ENCODE measurements around the gene DCP1B. TPM values are rescaled to one million over a fixed set of nuclear protein-coding genes. Genes with fewer than 3 reads are reported as not detected.

The DCP1B gene
- polyA plus RNA-seq, 2 of the 4 experiments (the other 2 are of a cell fraction) = 7.7 to 19.2 TPM

DNA sequence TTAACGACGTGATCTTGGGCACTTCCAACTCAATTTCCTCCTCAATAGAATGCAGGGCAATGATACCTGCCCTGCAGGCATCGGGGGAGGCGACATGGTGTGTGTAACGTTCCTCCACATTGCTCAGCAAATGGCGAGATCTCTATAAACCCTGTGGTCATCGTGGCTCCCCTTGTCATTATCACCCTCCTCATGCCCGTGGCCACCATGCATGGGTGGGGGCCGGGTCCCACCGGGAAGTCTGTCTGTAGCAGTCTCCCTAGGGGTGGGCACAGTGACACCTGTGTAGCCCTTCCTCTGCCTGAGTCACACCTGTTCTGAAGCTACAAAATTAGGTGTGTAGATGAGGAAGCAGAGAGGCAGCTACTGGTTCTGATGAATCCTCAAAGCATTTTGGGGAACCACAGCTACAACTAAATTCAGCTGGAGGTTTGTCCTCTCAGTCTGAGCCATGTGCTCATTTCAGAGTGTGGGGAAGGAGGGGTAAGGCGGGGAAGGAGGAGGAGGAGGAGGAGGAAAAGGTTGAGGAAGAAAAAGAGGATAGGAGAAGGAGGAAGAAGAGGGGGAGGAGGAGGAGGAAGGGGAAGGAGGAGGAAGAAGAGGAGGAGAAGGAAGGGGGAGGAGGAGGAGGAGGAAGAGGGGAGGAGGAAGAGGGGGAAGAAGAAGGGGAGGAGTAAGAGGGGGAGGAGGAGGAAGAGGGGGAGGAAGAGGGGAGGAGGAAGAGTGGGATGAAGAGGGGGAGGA, 74.8 kb downstream of the DCP1B start (continued):
- TF ChIP-seq, protein P1, sequence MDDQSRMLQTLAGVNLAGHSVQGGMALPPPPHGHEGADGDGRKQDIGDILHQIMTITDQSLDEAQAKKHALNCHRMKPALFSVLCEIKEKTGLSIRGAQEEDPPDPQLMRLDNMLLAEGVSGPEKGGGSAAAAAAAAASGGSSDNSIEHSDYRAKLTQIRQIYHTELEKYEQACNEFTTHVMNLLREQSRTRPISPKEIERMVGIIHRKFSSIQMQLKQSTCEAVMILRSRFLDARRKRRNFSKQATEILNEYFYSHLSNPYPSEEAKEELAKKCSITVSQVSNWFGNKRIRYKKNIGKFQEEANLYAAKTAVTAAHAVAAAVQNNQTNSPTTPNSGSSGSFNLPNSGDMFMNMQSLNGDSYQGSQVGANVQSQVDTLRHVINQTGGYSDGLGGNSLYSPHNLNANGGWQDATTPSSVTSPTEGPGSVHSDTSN (IDR thresholded peaks at IDR 0.05) = no peak
- TF ChIP-seq KDM5A (IDR thresholded peaks at IDR 0.05) = no peak
- TF ChIP-seq RARB (CRISPR knock-in tag; IDR thresholded peaks at IDR 0.05) = no peak
- TF ChIP-seq NPAS2 (CRISPR knock-in tag; IDR thresholded peaks at IDR 0.05; ENCODE audit: borderline replicate concordance) = no peak
- no peak for TF ChIP-seq JUNB (IDR thresholded peaks at IDR 0.05)
- no peak for TF ChIP-seq HEYL (CRISPR knock-in tag; IDR thresholded peaks at IDR 0.05)
- no peak for TF ChIP-seq MAFK (IDR thresholded peaks at IDR 0.05; ENCODE audit: partially characterized antibody)
- TF ChIP-seq ZNF302 (CRISPR knock-in tag; IDR thresholded peaks at IDR 0.05) = no peak

DNA sequence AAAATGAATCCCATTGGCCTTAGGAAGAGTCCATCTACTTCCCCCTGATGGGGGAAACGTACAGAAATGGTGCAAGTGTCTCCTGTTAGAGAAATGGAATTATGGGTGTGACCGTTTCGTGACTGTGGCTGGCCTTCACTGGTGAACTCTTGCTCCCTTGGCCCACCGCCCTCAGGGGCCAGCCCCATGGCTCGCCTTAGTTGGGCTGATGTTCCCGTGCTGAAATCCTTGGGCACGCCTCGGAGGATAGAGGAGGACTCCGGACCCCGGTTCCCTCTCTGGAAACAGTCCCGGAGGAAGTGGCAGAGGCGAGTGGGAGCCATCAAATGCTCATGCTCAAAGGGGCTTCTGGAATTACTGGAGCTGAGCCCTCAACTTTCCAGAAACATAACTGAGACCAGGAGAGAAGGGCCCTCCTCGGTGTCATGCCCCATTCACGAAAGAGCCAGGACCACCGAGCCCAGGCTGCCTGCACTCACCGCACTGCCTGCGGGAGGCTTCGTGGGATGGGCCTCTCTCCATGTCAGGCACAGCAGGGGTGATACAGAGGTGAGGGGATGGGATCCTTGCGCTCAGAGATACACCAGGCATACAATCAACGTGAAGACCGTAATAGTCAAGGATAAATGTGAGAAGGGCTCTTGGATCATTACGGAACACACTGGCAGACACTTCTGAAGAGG, 75.7 kb downstream of the DCP1B start:
- Histone ChIP-seq H3K4me2 (no peak overlapping the region), H3K9me3 (no peaks in the 10 kb centered on the region), H3K4me3 (no peak overlapping the region), H3K4me1 (no peaks in the 10 kb centered on the region), H3K27ac (no peak overlapping the region)
- FAIRE-seq = no peak
- DNase-seq (ENCODE audit: low read depth in 1 of 2, low spot score in 1 of 2) = no peak
- TF ChIP-seq NR3C1 (IDR thresholded peaks at IDR 0.05) (no peak), MAZ (IDR thresholded peaks at IDR 0.05; ENCODE audit: borderline replicate concordance, low read depth, low read length) (no peak)
- no peak for ATAC-seq
- WGBS (ENCODE audit: missing lambda C conversion rate) = 57% methylated on average over 22 of the region's 22 CpGs
- POLR2A ChIA-PET = no interaction called here
- CTCF ChIA-PET = interaction anchor here (1.4 to 7.3 kb wide), 3 partner anchors 11 to 294 kb away, joined by 3 to 54 read pairs (median 3); no protein-coding TSS in a partner anchor

DNA sequence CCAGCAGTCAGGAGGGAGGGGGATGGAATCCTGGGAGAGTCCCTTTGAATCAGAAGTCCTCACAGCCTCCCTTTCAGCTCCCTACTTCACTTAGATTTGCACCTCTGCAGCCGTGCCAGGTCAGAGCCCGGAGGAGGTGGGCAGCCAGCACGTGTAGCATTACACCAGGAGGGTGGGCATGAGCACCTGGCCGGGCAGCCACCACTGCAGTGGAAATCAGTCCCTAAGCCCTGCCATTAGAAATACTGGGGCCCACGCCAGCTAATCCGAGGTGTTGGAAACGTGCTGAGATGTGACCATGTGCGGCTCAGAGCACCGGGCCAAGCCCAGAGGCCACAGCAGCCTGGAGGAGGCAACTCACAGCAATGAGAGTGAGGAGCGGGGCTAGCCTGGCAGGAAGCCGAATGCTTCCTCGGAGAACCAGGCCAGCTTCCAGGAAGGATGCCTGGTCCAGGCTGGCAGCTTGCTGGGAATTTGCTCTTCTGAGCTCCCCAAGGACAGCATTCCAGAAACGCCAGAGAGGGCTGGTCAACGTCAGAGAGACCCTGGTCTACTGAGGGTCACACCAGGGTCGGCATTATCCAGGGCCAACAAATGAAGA, 76.4 kb downstream of the DCP1B start:
- TF ChIP-seq PHF8 (IDR thresholded peaks at IDR 0.05; ENCODE audit: borderline replicate concordance, low read depth) (no peak), FOSL2 (IDR thresholded peaks at IDR 0.05) (no peak), FOSL2 (CRISPR knock-in tag; IDR thresholded peaks at IDR 0.05) (no peak), RAD21 (conservative IDR thresholded peaks at IDR 0.05 in 1 of 2, IDR thresholded peaks at IDR 0.05 in 1 of 2) (no peak), HDAC2 (IDR thresholded peaks at IDR 0.05) (no peak), RCOR1 (IDR thresholded peaks at IDR 0.05; ENCODE audit: low read depth, low read length) (no peak), MYC (IDR thresholded peaks at IDR 0.05; ENCODE audit: borderline replicate concordance, low read length) (no peak), JUNB (IDR thresholded peaks at IDR 0.05) (no peak), POLR2A (IDR thresholded peaks at IDR 0.05; ENCODE audit: low read length) (no peak), FOXS1 (CRISPR knock-in tag; IDR thresholded peaks at IDR 0.05) (no peak), BHLHE40 (IDR thresholded peaks at IDR 0.05; ENCODE audit: low read depth, low read length) (no peak), HEYL (CRISPR knock-in tag; IDR thresholded peaks at IDR 0.05) (no peak)
- TF ChIP-seq, protein P2, sequence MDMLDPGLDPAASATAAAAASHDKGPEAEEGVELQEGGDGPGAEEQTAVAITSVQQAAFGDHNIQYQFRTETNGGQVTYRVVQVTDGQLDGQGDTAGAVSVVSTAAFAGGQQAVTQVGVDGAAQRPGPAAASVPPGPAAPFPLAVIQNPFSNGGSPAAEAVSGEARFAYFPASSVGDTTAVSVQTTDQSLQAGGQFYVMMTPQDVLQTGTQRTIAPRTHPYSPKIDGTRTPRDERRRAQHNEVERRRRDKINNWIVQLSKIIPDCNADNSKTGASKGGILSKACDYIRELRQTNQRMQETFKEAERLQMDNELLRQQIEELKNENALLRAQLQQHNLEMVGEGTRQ (IDR thresholded peaks at IDR 0.05) = no peak
- TF ChIP-seq, protein P3, sequence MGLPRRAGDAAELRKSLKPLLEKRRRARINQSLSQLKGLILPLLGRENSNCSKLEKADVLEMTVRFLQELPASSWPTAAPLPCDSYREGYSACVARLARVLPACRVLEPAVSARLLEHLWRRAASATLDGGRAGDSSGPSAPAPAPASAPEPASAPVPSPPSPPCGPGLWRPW (IDR thresholded peaks at IDR 0.05) = no peak
- TF ChIP-seq, protein P4, sequence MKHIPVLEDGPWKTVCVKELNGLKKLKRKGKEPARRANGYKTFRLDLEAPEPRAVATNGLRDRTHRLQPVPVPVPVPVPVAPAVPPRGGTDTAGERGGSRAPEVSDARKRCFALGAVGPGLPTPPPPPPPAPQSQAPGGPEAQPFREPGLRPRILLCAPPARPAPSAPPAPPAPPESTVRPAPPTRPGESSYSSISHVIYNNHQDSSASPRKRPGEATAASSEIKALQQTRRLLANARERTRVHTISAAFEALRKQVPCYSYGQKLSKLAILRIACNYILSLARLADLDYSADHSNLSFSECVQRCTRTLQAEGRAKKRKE (CRISPR knock-in tag; IDR thresholded peaks at IDR 0.05; ENCODE audit: low read depth) = no peak
- TF ChIP-seq, protein P5, sequence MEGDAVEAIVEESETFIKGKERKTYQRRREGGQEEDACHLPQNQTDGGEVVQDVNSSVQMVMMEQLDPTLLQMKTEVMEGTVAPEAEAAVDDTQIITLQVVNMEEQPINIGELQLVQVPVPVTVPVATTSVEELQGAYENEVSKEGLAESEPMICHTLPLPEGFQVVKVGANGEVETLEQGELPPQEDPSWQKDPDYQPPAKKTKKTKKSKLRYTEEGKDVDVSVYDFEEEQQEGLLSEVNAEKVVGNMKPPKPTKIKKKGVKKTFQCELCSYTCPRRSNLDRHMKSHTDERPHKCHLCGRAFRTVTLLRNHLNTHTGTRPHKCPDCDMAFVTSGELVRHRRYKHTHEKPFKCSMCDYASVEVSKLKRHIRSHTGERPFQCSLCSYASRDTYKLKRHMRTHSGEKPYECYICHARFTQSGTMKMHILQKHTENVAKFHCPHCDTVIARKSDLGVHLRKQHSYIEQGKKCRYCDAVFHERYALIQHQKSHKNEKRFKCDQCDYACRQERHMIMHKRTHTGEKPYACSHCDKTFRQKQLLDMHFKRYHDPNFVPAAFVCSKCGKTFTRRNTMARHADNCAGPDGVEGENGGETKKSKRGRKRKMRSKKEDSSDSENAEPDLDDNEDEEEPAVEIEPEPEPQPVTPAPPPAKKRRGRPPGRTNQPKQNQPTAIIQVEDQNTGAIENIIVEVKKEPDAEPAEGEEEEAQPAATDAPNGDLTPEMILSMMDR (IDR thresholded peaks at IDR 0.05) = no peak
- CTCF ChIA-PET = interaction anchor here (0.6 to 7.3 kb wide), 2 partner anchors 12 to 132 kb away, joined by 3 to 54 read pairs; no protein-coding TSS in a partner anchor
- H3K4me2 ChIP-seq = no peak overlapping the region
- FAIRE-seq (no peak), ATAC-seq (no peak), DNase-seq (ENCODE audit: low read depth in 1 of 2, low spot score in 1 of 2) (no peak)
- POLR2A ChIA-PET = interaction anchor here (0.6 kb wide), 1 partner anchor 12 kb away, joined by 3 read pairs; no protein-coding TSS in a partner anchor
- no peaks in the 10 kb centered on the region for H3K9me3 ChIP-seq
- no peak overlapping the region for H3K27ac ChIP-seq
- 31% methylated on average over 12 of the region's 15 CpGs for WGBS (ENCODE audit: missing lambda C conversion rate)
- no peak overlapping the region for H3K4me3 ChIP-seq
- no peaks in the 10 kb centered on the region for H3K4me1 ChIP-seq
